Heart left ventricle (tissue), 16 donors: ENCODE results near the gene GGN. TPM values are rescaled to one million over a fixed set of nuclear protein-coding genes. Genes with fewer than 3 reads are reported as not detected.

ENCODE experiments used
- ATAC-seq, 4 donors: fragments of 200-7000 bp; cut with Tn5 transposase; one replicate each; pipeline ENCODE4 v1.9.1; 2020 to 2022; ENCODE audit warnings: moderate library complexity in 4 of 4, mild to moderate bottlenecking in 3 of 4, moderate number of reproducible peaks in 1 of 4
- DNase-seq, 5 donors: peaks; one replicate each; pipeline ENCODE4 v3.0.0-alpha.2; 2020
- H3K27ac ChIP-seq, 12 donors: fragments of 200-600 bp; sonication (generic) in 4 of 12; one replicate each; pipeline versions ENCODE4 v1.5.0 to v1.8.0; 2016 to 2022; ENCODE audit warnings: mild to moderate bottlenecking in 2 of 12
- H3K27me3 ChIP-seq, 9 donors: fragments of 200-600 bp; sonication (generic) in 2 of 9; one replicate each; pipeline versions ENCODE4 v1.5.1 to v1.8.0; 2016 to 2022; ENCODE audit warnings: mild to moderate bottlenecking in 3 of 9
- H3K36me3 ChIP-seq, 9 donors: fragments of 200-600 bp; sonication (generic) in 2 of 9; one replicate each; pipeline versions ENCODE4 v1.5.0 to v1.8.0; 2018 to 2022; ENCODE audit warnings: mild to moderate bottlenecking in 2 of 9
- H3K4me1 ChIP-seq, 12 donors: fragments of 200-600 bp; sonication (generic) in 4 of 12; one replicate each; pipeline versions ENCODE4 v1.5.0 to v1.8.0; 2016 to 2022; ENCODE audit warnings: mild to moderate bottlenecking in 3 of 12
- H3K4me3 ChIP-seq, 12 donors: fragments of 200-600 bp; sonication (generic) in 4 of 12; one replicate each; pipeline versions ENCODE4 v1.5.0 to v1.8.0; 2017 to 2022; ENCODE audit warnings: mild to moderate bottlenecking in 9 of 12, moderate library complexity in 4 of 12
- H3K9me3 ChIP-seq, 12 donors: fragments of 200-600 bp; sonication (generic) in 4 of 12; one replicate each; pipeline versions ENCODE4 v1.5.0 to v1.8.0; 2016 to 2022; ENCODE audit warnings: mild to moderate bottlenecking in 1 of 12
- CTCF ChIP-seq, 12 donors: fragments of 200-600 bp; sonication (generic) in 4 of 12; IDR thresholded peaks; one replicate each; pipeline versions ENCODE4 v1.5.0 to v1.8.0; 2018 to 2022; ENCODE audit warnings: antibody characterized with exemption in 12 of 12, mild to moderate bottlenecking in 5 of 12
- POLR2A ChIP-seq, 2 donors: fragments of 450-650 bp; IDR thresholded peaks; one replicate each; pipeline ENCODE4 v1.6.1; 2017; ENCODE audit warnings: antibody characterized with exemption in 2 of 2, mild to moderate bottlenecking in 2 of 2, moderate library complexity in 2 of 2
- WGBS, 4 donors: extraction: QIAGEN DNeasy Blood & Tissue Kit in 2 of 4; methylation state at CpG; one replicate each; pipeline versions ENCODE4 v1.1.5 to v1.1.7; 2013 to 2018; 5-methylcytosine and 5-hydroxymethylcytosine counted together
- intact Hi-C, 10 donors: fragments of 100-400 bp; cut with DNase I; formaldehyde crosslinking; loops; one replicate each; pipeline versions ENCODE4 v1.11.1 to v1.14.2; 2022
- polyA plus RNA-seq, 2 donors: library from polyadenylated mRNA; stranded (reverse); fragments of 200-250 nt; gene quantifications; one replicate each; pipeline ENCODE4 v1.2.3, GENCODE V29; 2013
- total RNA-seq, 9 donors: library from RNA; depleted of rRNA in 2 of 9; stranded (reverse); fragments of >200 nt in 2 of 9; fragmentation: NEBNext Ultra II Directional in 3 of 9; extraction: Animal tissue kit (Norgen Biotek cat#: 25700) in 3 of 9; gene quantifications; one replicate each; pipeline versions ENCODE4 v1.1.0 to v1.2.4, GENCODE V29; 2016 to 2023
- donor health status: ischemic (EF 13 %, LVEDD 7.1; RV severe dilation, severe dysfunction).
- donor health status: healthy with polysubstance abuse.
- donor health status: DM: no; HTN: yes; CAD: no.
- donor health status: DM: no; HTN: no; CAD: no.
- donor health status: ischemic (EF 25% LVEDD 6.9; RV normal size, moderate dysfunction).
- donor health status: ischemic (EF 25% LVEDD 5.7; RV mildly dilated, moderate dysfunction).
- donor health status: healthy.
- donor health status: DM: yes; HTN: yes; CAD: no.
- donor health status: ischemic (EF 35%, LVEDD 5.7; RV mildly dilated, moderate dysfunction).
- donor health status: nonischemic (EF 11% LVEDD 7.7; RV severe dilation, severe dysfunction).
- donor health status: DM: yes; HTN: yes; CAD: no.
- donor health status: PGD.
- donor health status: ischemic (EF 29% LVEDD 5.4; RV normal size, mild dysfunction).
- donor health status: nonischemic (EF 23%, LVEDD 6.1; RV moderate dilation, normal function).

The GGN gene
- total and polyA plus RNA-seq, 11 donors = 0.15 to 0.67 (median 0.31) TPM; not detected in 4

- intact Hi-C loops = loop anchor here (1.0 to 10.0 kb wide), 11 partner anchors 24 to 432 kb away; partner anchors contain the start of genes PSMD8 (in 6 of the 10), SIPA1L3 (in 6 of the 10) and WDR87 (in 6 of the 10)
- Histone ChIP-seq H3K27ac (peak overlapping the region; percentile 85 to 98 (median 93)), H3K36me3 (peaks cover 0 to 9% (median 0%) of the 10 kb centered on the region in 9 donors), H3K4me3 (peak overlapping the region; percentile 35 to 94 (median 74)), H3K27me3 (no peaks in the 10 kb centered on the region), H3K9me3 (no peaks in the 10 kb centered on the region), H3K4me1 (peaks cover 0 to 12% (median 8%) of the 10 kb centered on the region in 12 donors)
- TF ChIP-seq POLR2A (IDR thresholded peaks at IDR 0.05) = no peak
- TF ChIP-seq CTCF (IDR thresholded peaks at IDR 0.05) = no peak
- peak; percentile 45 to 83 (median 80) for ATAC-seq
- WGBS, 4 donors = 4 to 7% (median 5%) methylated on average over 39 to 41 of the region's 41 CpGs
- DNase-seq = peak; percentile 93 to 97 (median 96)
Observed at GRCh38 chr19:38336638-38337359, 51.0 kb downstream of the GGN start.

- Histone ChIP-seq H3K9me3 (no peaks in the 10 kb centered on the region), H3K27me3 (no peaks in the 10 kb centered on the region), H3K27ac (peak overlapping the region; percentile 85 to 98 (median 93)), H3K4me3 (peak overlapping the region; percentile 35 to 94 (median 74)), H3K4me1 (peaks cover 0 to 12% (median 8%) of the 10 kb centered on the region in 12 donors), H3K36me3 (peaks cover 0 to 9% (median 0%) of the 10 kb centered on the region in 9 donors)
- intact Hi-C loops = loop anchor here (1.0 to 10.0 kb wide), 14 partner anchors 20 to 431 kb away; partner anchors contain the start of genes PSMD8 (in 8 of the 10), SIPA1L3 (in 6 of the 10) and WDR87 (in 6 of the 10)
- peak in 1 of 2 donors; percentile 36 for TF ChIP-seq POLR2A (IDR thresholded peaks at IDR 0.05)
- no peak for TF ChIP-seq CTCF (IDR thresholded peaks at IDR 0.05)
- ATAC-seq (peak; percentile 91 to 94 (median 92)), DNase-seq (peak; percentile 94 to 98 (median 97))
- WGBS, 4 donors = 0 to 1% (median 1%) methylated on average over 52 of the region's 52 CpGs
Observed at GRCh38 chr19:38335949-38336637, 51.7 kb downstream of the GGN start.

Other genes starting within 250 kb of the GGN start
- gene DPF1, start 163.8 kb downstream of the GGN start, total RNA-seq = 1 to 10 TPM in 1 of 9 donors, under 1 TPM in 6, not detected in 2; 0.11 to 1.2 (median 0.37) TPM
- gene DPF1, start 163.8 kb downstream of the GGN start, polyA plus RNA-seq = under 1 TPM; 0.12 to 0.23 TPM
- gene PPP1R14A, start 131.7 kb downstream of the GGN start, total RNA-seq = 10 to 100 TPM; 13.0 to 88.5 (median 25.3) TPM
- gene PPP1R14A, start 131.7 kb downstream of the GGN start, polyA plus RNA-seq = 10 to 100 TPM; 18.2 to 83.1 TPM
- 10 to 100 TPM in 7 of 9 donors, 1 to 10 TPM in 2; 3.5 to 27.7 (median 15.9) TPM for gene SPINT2, start 123.5 kb downstream of the GGN start, total RNA-seq
- gene SPINT2, start 123.5 kb downstream of the GGN start, polyA plus RNA-seq = 10 to 100 TPM in 1 of 2 donors, 1 to 10 TPM in 1; 3.6 to 11.3 TPM
- 10 to 100 TPM in 5 of 9 donors, 1 to 10 TPM in 3, not detected in 1; 3.5 to 73.1 (median 11.5) TPM for gene C19orf33, start 83.8 kb downstream of the GGN start, total RNA-seq
- gene C19orf33, start 83.8 kb downstream of the GGN start, polyA plus RNA-seq = 10 to 100 TPM; 12.2 to 54.2 TPM
- 10 to 100 TPM; 26.4 to 47.4 (median 31.9) TPM for gene YIF1B, start 72.1 kb downstream of the GGN start, total RNA-seq
- gene YIF1B, start 72.1 kb downstream of the GGN start, polyA plus RNA-seq = 100 to 1,000 TPM in 1 of 2 donors, 10 to 100 TPM in 1; 39.2 to 113 TPM
- gene KCNK6, start 68.2 kb downstream of the GGN start, total RNA-seq = 10 to 100 TPM in 4 of 9 donors, 1 to 10 TPM in 5; 3.1 to 23.6 (median 8.5) TPM
- 1 to 10 TPM; 4.4 to 6.4 TPM for gene KCNK6, start 68.2 kb downstream of the GGN start, polyA plus RNA-seq
- 1 to 10 TPM in 6 of 9 donors, under 1 TPM in 3; 0.19 to 3.0 (median 1.9) TPM for gene CATSPERG, start 52.2 kb downstream of the GGN start, total RNA-seq
- gene CATSPERG, start 52.2 kb downstream of the GGN start, polyA plus RNA-seq = 1 to 10 TPM; 1.3 to 2.9 TPM
- 100 to 1,000 TPM; 237 to 690 (median 325) TPM for gene PSMD8, start 13.5 kb downstream of the GGN start, total RNA-seq
- gene PSMD8, start 13.5 kb downstream of the GGN start, polyA plus RNA-seq = 100 to 1,000 TPM; 186 to 663 TPM
- gene SPRED3, start 663 bp upstream of the GGN start, total RNA-seq = 1 to 10 TPM in 2 of 9 donors, under 1 TPM in 6, not detected in 1; 0.18 to 3.1 (median 0.72) TPM
- 1 to 10 TPM in 1 of 2 donors, under 1 TPM in 1; 0.30 to 1.3 TPM for gene SPRED3, start 663 bp upstream of the GGN start, polyA plus RNA-seq
- 10 to 100 TPM in 8 of 9 donors, 1 to 10 TPM in 1; 9.3 to 15.8 (median 11.9) TPM for gene FAM98C, start 15.1 kb upstream of the GGN start, total RNA-seq
- gene FAM98C, start 15.1 kb upstream of the GGN start, polyA plus RNA-seq = 10 to 100 TPM in 1 of 2 donors, 1 to 10 TPM in 1; 9.6 to 10.3 TPM
- 1 to 10 TPM in 6 of 9 donors, under 1 TPM in 3; 0.51 to 6.7 (median 1.4) TPM for gene RASGRP4, start 38.2 kb upstream of the GGN start, total RNA-seq
- gene RASGRP4, start 38.2 kb upstream of the GGN start, polyA plus RNA-seq = under 1 TPM; 0.61 to 0.91 TPM
- gene RYR1, start 45.7 kb upstream of the GGN start, total RNA-seq = 1 to 10 TPM in 5 of 9 donors, under 1 TPM in 4; 0.44 to 2.1 (median 1.4) TPM
- gene RYR1, start 45.7 kb upstream of the GGN start, polyA plus RNA-seq = under 1 TPM; 0.61 to 0.72 TPM
- gene MAP4K1, start 229.9 kb upstream of the GGN start, total RNA-seq = 1 to 10 TPM; 1.2 to 9.9 (median 2.7) TPM
- 1 to 10 TPM in 1 of 2 donors, under 1 TPM in 1; 0.69 to 2.7 TPM for gene MAP4K1, start 229.9 kb upstream of the GGN start, polyA plus RNA-seq
- gene EIF3K, start 231.2 kb upstream of the GGN start, total RNA-seq = 1,000 to 10,000 TPM in 1 of 9 donors, 100 to 1,000 TPM in 8; 447 to 1,239 (median 596) TPM
- gene EIF3K, start 231.2 kb upstream of the GGN start, polyA plus RNA-seq = 100 to 1,000 TPM; 761 to 801 TPM